Renal cortex interstitium (tissue), 15 donors: ENCODE data around the gene SRM. TPM values are rescaled to one million over a fixed set of nuclear protein-coding genes. Genes with fewer than 3 reads are reported as not detected.
"Not testable (repeated sequence)": the region's sequence is repeated elsewhere in the genome, so short reads cannot be mapped to it uniquely, and the experiment has no call there.

Source experiments
- DNase-seq, 11 donors: peaks; one replicate each; pipeline ENCODE4 v3.0.0-alpha.2; 2013; ENCODE audit warnings: low read depth in 9 of 11, low spot score in 4 of 11; ENCODE audit errors: extremely low read depth in 1 of 11
- long read RNA-seq, 16 experiments: transcript quantifications; one replicate each; lab custom pipeline, GENCODE V29; 2026
- polyA plus RNA-seq, 3 donors: library from polyadenylated mRNA; unstranded; fragments of 120-200 nt; gene quantifications; one replicate each; pipeline ENCODE4 v1.2.1, GENCODE V29; 2013; ENCODE audit not compliant: insufficient read length in 3 of 3

The SRM gene
- 10 to 100 TPM; 38.0 to 54.0 (median 47.3) TPM for polyA plus RNA-seq
- long read RNA-seq, donor 1, transcript SRM-201 (8 exons, 1,266 nt), result major isoform, 26 of 50 reads
- long read RNA-seq, donor 1, partial matches to known transcripts, result 23 of 50 reads
- long read RNA-seq, donor 1, other reads (novel, unspliced or antisense), result 0 of 50 reads
- long read RNA-seq, donor 2, transcript SRM-201 (8 exons, 1,266 nt), result major isoform, 32 of 46 reads
- long read RNA-seq, donor 2, partial matches to known transcripts, result 12 of 46 reads
- long read RNA-seq, donor 2, other reads (novel, unspliced or antisense), result 0 of 46 reads
- long read RNA-seq, donor 3, transcript SRM-201 (8 exons, 1,266 nt), result major isoform, 47 of 63 reads
- long read RNA-seq, donor 3, partial matches to known transcripts, result 14 of 63 reads
- long read RNA-seq, donor 3, other reads (novel, unspliced or antisense), result 0 of 63 reads
- long read RNA-seq, donor 4, transcript SRM-201 (8 exons, 1,266 nt), result major isoform, 25 of 35 reads
- long read RNA-seq, donor 4, partial matches to known transcripts, result 8 of 35 reads
- long read RNA-seq, donor 4, other reads (novel, unspliced or antisense), result 0 of 35 reads
- long read RNA-seq, donor 5, result 0 reads
- long read RNA-seq, donor 6, transcript SRM-201 (8 exons, 1,266 nt), result major isoform, 19 of 40 reads
- long read RNA-seq, donor 6, partial matches to known transcripts, result 18 of 40 reads
- long read RNA-seq, donor 6, other reads (novel, unspliced or antisense), result 0 of 40 reads
- long read RNA-seq, donor 7, transcript SRM-201 (8 exons, 1,266 nt), result major isoform, 33 of 57 reads
- long read RNA-seq, donor 7, partial matches to known transcripts, result 21 of 57 reads
- long read RNA-seq, donor 7, other reads (novel, unspliced or antisense), result 0 of 57 reads
- long read RNA-seq, donor 8, transcript SRM-204 (2 exons, 545 nt), result minor isoform, 6 of 69 reads
- long read RNA-seq, donor 8, transcript SRM-201 (8 exons, 1,266 nt), result major isoform, 39 of 69 reads
- long read RNA-seq, donor 8, partial matches to known transcripts, result 24 of 69 reads
- long read RNA-seq, donor 8, other reads (novel, unspliced or antisense), result 0 of 69 reads
- long read RNA-seq, donor 9, transcript SRM-201 (8 exons, 1,266 nt), result major isoform, 29 of 57 reads
- long read RNA-seq, donor 9, partial matches to known transcripts, result 28 of 57 reads
- long read RNA-seq, donor 9, other reads (novel, unspliced or antisense), result 0 of 57 reads
- long read RNA-seq, donor 10, transcript SRM-201 (8 exons, 1,266 nt), result major isoform, 24 of 41 reads
- long read RNA-seq, donor 10, partial matches to known transcripts, result 14 of 41 reads
- long read RNA-seq, donor 10, other reads (novel, unspliced or antisense), result 0 of 41 reads
- long read RNA-seq, donor 11, transcript SRM-201 (8 exons, 1,266 nt), result major isoform, 28 of 39 reads
- long read RNA-seq, donor 11, partial matches to known transcripts, result 11 of 39 reads
- long read RNA-seq, donor 11, other reads (novel, unspliced or antisense), result 0 of 39 reads
- long read RNA-seq, donor 12, transcript SRM-201 (8 exons, 1,266 nt), result major isoform, 5 of 7 reads
- long read RNA-seq, donor 12, partial matches to known transcripts, result 0 of 7 reads
- long read RNA-seq, donor 12, other reads (novel, unspliced or antisense), result 0 of 7 reads
- long read RNA-seq, donor 13, transcript SRM-201 (8 exons, 1,266 nt), result major isoform, 46 of 89 reads
- long read RNA-seq, donor 13, partial matches to known transcripts, result 39 of 89 reads
- long read RNA-seq, donor 13, other reads (novel, unspliced or antisense), result 0 of 89 reads
- long read RNA-seq, donor 14, transcript SRM-201 (8 exons, 1,266 nt), result major isoform, 28 of 37 reads
- long read RNA-seq, donor 14, partial matches to known transcripts, result 9 of 37 reads
- long read RNA-seq, donor 14, other reads (novel, unspliced or antisense), result 0 of 37 reads
- long read RNA-seq, donor 15, transcript SRM-201 (8 exons, 1,266 nt), result major isoform, 21 of 26 reads
- long read RNA-seq, donor 15, partial matches to known transcripts, result 5 of 26 reads
- long read RNA-seq, donor 15, other reads (novel, unspliced or antisense), result 0 of 26 reads
- long read RNA-seq, donor 16, transcript SRM-201 (8 exons, 1,266 nt), result major isoform, 60 of 94 reads
- long read RNA-seq, donor 16, partial matches to known transcripts, result 31 of 94 reads
- long read RNA-seq, donor 16, other reads (novel, unspliced or antisense), result 0 of 94 reads

DNA sequence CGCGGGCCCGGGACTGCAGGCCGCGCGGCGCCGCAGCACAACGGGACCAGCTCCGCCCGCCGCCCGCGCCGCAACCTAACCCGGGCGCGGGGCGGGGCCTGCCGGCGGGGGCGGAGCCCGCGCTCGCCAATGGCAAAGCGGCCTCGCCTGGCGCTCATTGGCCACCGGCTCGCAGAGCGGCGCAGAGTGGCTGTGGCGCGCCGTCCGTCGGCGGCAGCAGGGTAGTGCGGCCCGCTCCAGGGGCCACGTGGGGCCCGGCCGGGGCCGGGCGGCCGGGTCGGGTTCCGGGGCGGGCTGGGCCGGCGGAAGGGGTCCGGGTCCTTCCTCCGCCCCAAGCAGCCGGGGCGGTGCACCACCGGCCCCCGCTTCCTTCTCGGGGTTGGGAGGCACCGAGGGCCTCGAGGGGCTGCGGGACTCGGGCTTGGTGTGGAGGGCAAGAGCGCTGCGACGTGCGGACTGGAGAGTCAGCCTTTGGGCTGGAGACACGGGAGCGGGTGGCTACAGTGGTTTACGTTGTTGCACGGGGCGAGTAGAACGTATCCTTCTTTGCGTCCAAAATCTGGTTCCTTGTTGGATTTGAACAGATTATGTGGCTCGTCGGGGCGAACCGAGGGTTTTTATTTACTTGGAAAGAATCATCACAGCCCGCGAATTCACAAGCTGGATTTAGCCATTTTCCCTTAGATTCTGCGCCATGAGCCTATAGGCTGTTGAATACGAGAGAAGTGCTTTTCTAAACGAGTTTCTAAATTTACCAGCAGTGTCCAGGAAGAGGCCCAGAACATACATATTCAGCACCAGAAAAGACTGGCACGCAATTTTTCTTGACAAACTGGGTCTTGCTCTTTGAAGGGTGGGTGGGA lies at the start of gene SRM:
SRM (minus strand) TSS at position 51 of the 863 bp plus-strand sequence. CDS start 75 bp downstream, outside the sequence.
- peak; percentile 67 to 90 (median 83) for DNase-seq

DNA sequence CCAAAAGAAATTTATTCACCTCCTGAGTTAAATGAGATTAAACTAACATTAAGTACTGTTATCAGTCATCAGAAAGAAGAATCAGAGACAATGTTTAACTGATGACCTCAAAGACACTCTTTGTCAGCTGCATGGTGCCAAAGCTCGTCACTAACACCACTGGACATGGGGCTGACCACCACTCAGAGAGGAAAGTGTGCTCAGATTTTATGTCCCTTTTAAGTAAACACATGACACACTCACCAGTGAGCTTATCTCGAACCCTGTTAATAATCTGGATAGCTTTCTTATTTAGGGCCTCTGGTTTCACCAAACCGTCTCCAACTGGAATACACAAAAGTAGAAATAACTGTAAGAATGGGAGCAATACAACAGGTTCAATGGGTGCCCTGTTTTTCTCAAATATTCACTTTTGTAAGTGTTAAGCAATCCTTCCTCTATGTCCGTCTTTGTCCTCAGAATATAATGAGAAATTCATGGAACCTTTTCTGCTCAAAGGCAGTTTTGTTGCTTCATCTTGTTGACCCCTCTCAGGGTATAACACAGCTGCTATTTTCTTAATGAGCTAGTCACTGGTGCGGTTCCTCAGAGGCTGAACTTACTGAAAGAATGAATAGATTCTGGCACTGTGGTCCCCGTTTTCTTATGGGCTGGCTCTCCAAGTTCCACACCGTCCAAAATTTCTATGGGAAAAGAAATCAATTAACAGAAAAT lies 49.4 kb upstream of the SRM start:
- no peak for DNase-seq

- DNase-seq, result peak in 8 of 11 donors; percentile 13 to 66 (median 33)
Observed at GRCh38 chr1:11107599-11107998, 47.8 kb upstream of the SRM start.

DNA sequence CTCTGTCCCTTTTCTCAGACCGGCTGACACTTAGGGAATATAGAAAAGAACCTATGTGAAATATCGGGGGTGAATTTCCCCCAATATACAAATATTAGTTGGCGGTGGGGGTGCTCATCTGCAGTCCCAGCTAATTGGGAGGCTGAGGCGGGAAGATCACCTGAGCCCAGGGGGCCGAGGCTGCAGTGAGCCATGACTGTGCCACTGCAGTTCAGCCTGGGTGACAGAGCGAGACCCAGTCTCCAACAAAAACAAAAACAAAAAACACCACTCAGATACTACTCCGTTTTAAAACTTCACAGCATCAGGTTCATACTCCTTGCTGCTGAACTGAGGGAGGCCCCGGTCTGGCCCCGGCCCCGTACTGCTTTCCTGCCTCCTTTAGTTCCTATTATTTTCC lies 45.8 kb upstream of the SRM start:
- DNase-seq, result no peak

- no peak for DNase-seq
Observed at GRCh38 chr1:11101347-11101746, 41.5 kb upstream of the SRM start.

- DNase-seq, result not testable (repeated sequence)
Observed at GRCh38 chr1:11100806-11101205, 41.0 kb upstream of the SRM start.

- no peak for DNase-seq
Observed at GRCh38 chr1:11100149-11100493, 40.3 kb upstream of the SRM start.

GRCh38 chr1:11099310-11100148 lies 39.7 kb upstream of the SRM start, which contains the start of gene EXOSC10:
EXOSC10 (minus strand) TSS chr1:11099869; CDS start chr1:11099831, 38 bp downstream.
- peak; percentile 66 to 88 (median 84) for DNase-seq

- DNase-seq, result no peak
Observed at GRCh38 chr1:11098931-11099309, 39.1 kb upstream of the SRM start.

- not testable (repeated sequence) for DNase-seq
Observed at GRCh38 chr1:11083784-11084183, 24.0 kb upstream of the SRM start.

DNA sequence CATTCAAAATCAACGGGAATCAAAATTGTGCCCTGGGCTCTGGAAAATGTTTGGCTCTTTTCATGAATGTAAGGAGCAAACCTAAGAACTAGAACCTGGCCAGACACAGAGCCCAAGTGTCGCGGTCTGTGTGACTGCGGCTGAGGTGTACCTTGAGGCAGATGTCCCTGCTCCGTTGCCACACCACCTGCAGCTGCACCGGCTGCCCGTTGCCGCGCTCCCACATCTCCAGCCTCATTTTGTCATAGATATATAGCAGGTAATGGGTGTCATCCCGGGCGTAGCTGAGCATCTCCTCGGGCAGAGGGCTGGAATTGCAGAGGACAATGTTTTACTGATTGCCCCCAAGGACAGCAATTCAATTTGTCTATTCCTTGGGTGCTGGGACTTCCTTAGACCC lies 21.1 kb upstream of the SRM start:
- no peak for DNase-seq

GRCh38 chr1:11078631-11079030 lies 18.8 kb upstream of the SRM start:
- DNase-seq, result no peak

DNA sequence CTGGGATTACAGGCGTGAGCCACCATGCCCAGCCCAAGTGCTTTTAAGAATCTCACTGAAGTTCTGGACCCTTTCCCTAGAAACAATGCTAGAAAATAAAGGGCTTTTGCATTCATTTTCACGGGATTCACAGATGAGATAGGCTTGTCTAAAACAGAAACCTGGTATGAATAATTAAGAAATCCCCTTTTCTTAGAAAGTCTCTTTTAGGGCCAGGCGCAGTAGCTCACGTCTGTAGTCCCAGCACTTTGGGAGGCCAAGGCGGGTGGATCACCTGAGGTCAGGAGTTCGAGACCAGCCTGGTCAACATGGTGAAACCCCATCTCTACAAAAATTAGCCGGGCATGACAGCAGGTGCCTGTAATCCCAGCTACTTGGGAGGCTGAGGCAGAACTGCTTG lies 13.6 kb upstream of the SRM start:
- DNase-seq, result not testable (repeated sequence)

DNA sequence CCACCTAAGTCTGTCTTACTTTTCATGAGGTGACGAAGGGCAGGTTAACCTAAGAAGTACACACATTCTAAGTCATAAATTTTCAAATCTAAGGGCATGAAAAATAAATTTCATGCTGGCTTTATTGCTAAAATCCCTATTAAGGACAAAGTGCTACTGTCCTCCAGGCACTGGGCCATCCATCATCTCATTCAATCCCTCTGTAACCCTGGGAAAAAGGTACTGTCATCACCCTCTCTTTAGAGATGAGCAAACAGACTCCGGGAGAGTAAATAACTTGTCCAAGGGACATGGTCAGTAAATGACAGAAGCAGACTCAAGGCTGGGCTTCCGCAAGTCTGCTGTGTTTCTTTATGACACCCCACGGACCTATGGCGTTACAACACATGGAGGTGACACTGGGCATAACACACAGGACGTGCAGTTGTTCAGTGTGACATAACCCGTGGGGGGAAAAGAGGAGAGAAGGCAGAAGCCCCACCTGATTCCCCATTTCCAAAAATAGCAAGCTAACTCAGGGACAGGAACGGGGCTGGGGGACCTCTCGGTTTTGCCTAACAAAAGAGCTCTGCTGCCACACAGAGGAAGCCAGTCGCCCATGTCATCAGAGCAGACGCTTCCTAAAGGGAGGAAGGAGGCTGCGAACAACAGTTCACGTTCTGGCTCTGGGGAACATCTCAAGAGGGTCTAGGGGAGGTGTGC lies 12.5 kb upstream of the SRM start:
- DNase-seq, result no peak
